K562 (cell line): Measurements from ENCODE around the gene RAI14. TPM values are rescaled to one million over a fixed set of nuclear protein-coding genes. Genes with fewer than 3 reads are reported as not detected.

Experiments
- ATAC-seq: fragments of 200-7000 bp; cut with Tn5 transposase; 3 replicates; pipeline ENCODE4 v1.9.1; 2020; ENCODE audit warnings: moderate library complexity
- BruUV-seq: library from RNA; stranded (reverse); fragments of 400-500 nt; replicated peaks from 2 replicates; lab custom pipeline; 2021; lab: Mats Ljungman, UMichigan
- CTCF ChIA-PET: fragments of 300-600 bp; formaldehyde crosslinking; extraction: SDS; loops from one replicate; lab custom pipeline; 2021; ENCODE audit warnings: low intra/inter-chr PET ratio; lab: Yijun Ruan, JAX
- POLR2A ChIA-PET: fragments of 300-600, 350-650 bp; sonication (Branson Sonifier 250); formaldehyde crosslinking; extraction: SDS; loops from one replicate; lab custom pipeline; 2021; ENCODE audit warnings: antibody characterized with exemption, inconsistent platforms; lab: Yijun Ruan, JAX
- DNase-seq, 4 experiments: peaks; one replicate each; pipeline versions ENCODE4 v3.0.0 to v3.0.0-alpha.2; 2011 to 2018; ENCODE audit warnings: low spot score in 3 of 4, mixed read lengths in 3 of 4; ENCODE audit errors: extremely low read depth in 1 of 4
- FAIRE-seq: peaks from 2 replicates; lab custom pipeline; 2011; peaks lifted over from hg19 to GRCh38; lab: Jason Lieb, UNC
- H2AFZ ChIP-seq: 2 replicates; pipeline ENCODE4 v1.6.0; 2011; ENCODE audit warnings: low read depth, low read length, control low read depth, inconsistent platforms
- H3K27ac ChIP-seq: fragments of 200-600 bp; 3 replicates; pipeline ENCODE4 v1.8.0; 2011; ENCODE audit warnings: low read depth, mild to moderate bottlenecking, control low read depth, inconsistent platforms, low read length, moderate library complexity, mixed read lengths; ENCODE audit errors: extremely low read depth
- H3K27me3 ChIP-seq, 2 experiments: fragments of 300-600 bp in 1 of 2; 2 replicates in 1 of 2; 3 replicates in 1 of 2; pipeline versions ENCODE4 v1.6.0 to v1.8.0; 2011; ENCODE audit warnings: inconsistent platforms in 2 of 2, low read length in 2 of 2, mild to moderate bottlenecking in 1 of 2, mixed read lengths in 1 of 2, moderate library complexity in 1 of 2; ENCODE audit not compliant: control insufficient read depth in 2 of 2, insufficient read depth in 2 of 2
- H3K36me3 ChIP-seq: fragments of 300-600 bp; 3 replicates; pipeline ENCODE4 v1.8.0; 2011; ENCODE audit warnings: mild to moderate bottlenecking, low read length, inconsistent platforms; ENCODE audit not compliant: control insufficient read depth, insufficient read depth
- H3K4me1 ChIP-seq, 2 experiments: fragments of 200-600 bp in 1 of 2; replicated peaks in 1 of 2; 2 replicates in 1 of 2; 3 replicates in 1 of 2; pipeline versions ENCODE4 v1.5.1 to v1.8.0; 2011; ENCODE audit warnings: inconsistent platforms in 2 of 2, low read length in 2 of 2, mild to moderate bottlenecking in 1 of 2, mixed read lengths in 1 of 2, moderate library complexity in 1 of 2; ENCODE audit not compliant: control insufficient read depth in 2 of 2, insufficient read depth in 2 of 2
- H3K4me2 ChIP-seq: 2 replicates; pipeline ENCODE4 v1.6.1; 2011; ENCODE audit warnings: low read length, control low read depth, inconsistent platforms, mixed read lengths; ENCODE audit not compliant: insufficient read depth
- H3K4me3 ChIP-seq: fragments of 200-600 bp; sonication (generic), shearing (Covaris generic); 2 replicates; pipeline ENCODE4 v1.5.1; 2016; ENCODE audit warnings: control low read depth, inconsistent platforms
- H3K79me2 ChIP-seq: fragments of 200-600 bp; 3 replicates; pipeline ENCODE4 v1.8.0; 2011; ENCODE audit warnings: low read length, inconsistent platforms; ENCODE audit not compliant: control insufficient read depth, insufficient read depth
- H3K9ac ChIP-seq, 2 experiments: 2 replicates each; pipeline versions ENCODE4 v1.6.0 to v1.6.1; 2011; ENCODE audit warnings: low read depth in 2 of 2, low read length in 2 of 2, control low read depth in 1 of 2, inconsistent platforms in 1 of 2, mild to moderate bottlenecking in 1 of 2, mixed read lengths in 1 of 2; ENCODE audit not compliant: insufficient read depth in 1 of 2
- H3K9me1 ChIP-seq: one replicate; pipeline ENCODE4 v1.6.0; 2011; ENCODE audit warnings: inconsistent platforms, mild to moderate bottlenecking, low read length, moderate library complexity; ENCODE audit not compliant: control insufficient read depth, insufficient read depth
- H3K9me3 ChIP-seq: replicated peaks from 2 replicates; pipeline ENCODE4 v1.5.1; 2011; ENCODE audit warnings: low read depth, low read length, inconsistent platforms; ENCODE audit not compliant: control insufficient read depth, insufficient read depth
- H4K20me1 ChIP-seq: replicated peaks from 2 replicates; pipeline ENCODE4 v1.6.1; 2011; ENCODE audit warnings: low read length, inconsistent platforms, mixed read lengths; ENCODE audit not compliant: control insufficient read depth, insufficient read depth
- CBX2 ChIP-seq: fragments of 200-600 bp; sonication (generic); IDR thresholded peaks from one replicate; pipeline ENCODE4 v1.6.1; 2012; ENCODE audit warnings: mild to moderate bottlenecking, low read length, inconsistent platforms; ENCODE audit not compliant: insufficient read depth, poor library complexity, severe bottlenecking
- CCNT2 ChIP-seq: IDR thresholded peaks from 2 replicates; pipeline ENCODE4 v1.6.1; 2011; ENCODE audit warnings: borderline replicate concordance, low read depth, mild to moderate bottlenecking, moderate library complexity, mixed read lengths, low read length; ENCODE audit not compliant: insufficient read length; ENCODE audit errors: extremely low read depth
- KDM2B ChIP-seq: fragments of 250-450 bp; sonication (Bioruptor Pico); IDR thresholded peaks from 2 replicates; pipeline ENCODE4 v1.8.0; 2021; ENCODE audit warnings: mild to moderate bottlenecking, moderate library complexity
- MAFF ChIP-seq: IDR thresholded peaks from 2 replicates; pipeline ENCODE4 v1.6.1; 2012; ENCODE audit warnings: low read length, improper control_type of control experiment
- NFE2 ChIP-seq: IDR thresholded peaks from 2 replicates; pipeline ENCODE4 v1.6.1; 2014; ENCODE audit warnings: antibody characterized with exemption, low read depth
- NFE2L1 ChIP-seq: fragments of 450-650 bp; IDR thresholded peaks from 2 replicates; pipeline ENCODE4 v1.6.1; 2016; ENCODE audit warnings: missing genetic modification characterization, low read depth, mild to moderate bottlenecking, missing compliant biosample characterization, moderate library complexity, borderline replicate concordance
- RAD51 ChIP-seq: fragments of 450-650 bp; IDR thresholded peaks from 2 replicates; pipeline ENCODE4 v1.7.1; 2016; ENCODE audit warnings: low read depth, mild to moderate bottlenecking, borderline replicate concordance
- WGBS: fragments of 100-300 bp; shearing (Covaris generic); methylation state at CpG from one replicate; pipeline ENCODE4 v1.1.6; 2016; ENCODE audit warnings: low coverage, mixed read lengths; ENCODE audit not compliant: insufficient coverage; ENCODE audit errors: missing lambda C conversion rate; 5-methylcytosine and 5-hydroxymethylcytosine counted together
- in situ Hi-C: fragments of 300-500 bp; cut with MboI; formaldehyde crosslinking; loops from 4 replicates; pipeline ENCODE4 v1.15.0; 2018; ENCODE audit warnings: inconsistent platforms, mixed read lengths
- intact Hi-C: fragments of 100-400 bp; cut with micrococcal nuclease; formaldehyde crosslinking; loops from 2 replicates; pipeline ENCODE4 v1.14.2; 2022
- polyA plus RNA-seq, 8 experiments: library from polyadenylated mRNA; depleted of rRNA in 4 of 8; stranded (reverse) in 5 of 8; unstranded in 3 of 8; fragments of >200 nt; fragmentation: Nextera tagmentation in 2 of 8; fragmentation: Illumina TruSeq in 1 of 8; extraction: Ambion mirVana in 2 of 8; extraction: Trizol in 1 of 8; gene quantifications; 2 replicates each; pipeline versions ENCODE4 v1.2.1 to v1.2.3, GENCODE V29; 2011 to 2014; ENCODE audit warnings: inconsistent platforms in 1 of 8, missing spikeins in 1 of 8
- total RNA-seq, 7 experiments: library from RNA; depleted of rRNA in 6 of 7; stranded (reverse); fragments of >200 nt in 6 of 7; fragmentation: Illumina TruSeq in 2 of 7; extraction: Trizol in 2 of 7; gene quantifications; 2 replicates each; pipeline versions ENCODE4 v1.2.1 to v1.2.3, GENCODE V29; 2011 to 2021; ENCODE audit warnings: low replicate concordance in 1 of 7
- TF ChIP-seq, protein P1 (sequence below): fragments of 250-450 bp; sonication (Bioruptor Pico); IDR thresholded peaks from 2 replicates; pipeline ENCODE4 v1.5.0; 2022; ENCODE audit warnings: mild to moderate bottlenecking
- TF ChIP-seq, protein P2 (sequence below): fragments of 250-450 bp; sonication (Bioruptor Pico); IDR thresholded peaks from 2 replicates; pipeline ENCODE4 v1.4.0; 2020

Gene RAI14
- total and polyA plus RNA-seq, 9 of the 15 experiments (the other 6 are each of a cell fraction or from before 2014, with no cell fraction given): 11.3 to 82.5 (median 34.8) TPM

DNA sequence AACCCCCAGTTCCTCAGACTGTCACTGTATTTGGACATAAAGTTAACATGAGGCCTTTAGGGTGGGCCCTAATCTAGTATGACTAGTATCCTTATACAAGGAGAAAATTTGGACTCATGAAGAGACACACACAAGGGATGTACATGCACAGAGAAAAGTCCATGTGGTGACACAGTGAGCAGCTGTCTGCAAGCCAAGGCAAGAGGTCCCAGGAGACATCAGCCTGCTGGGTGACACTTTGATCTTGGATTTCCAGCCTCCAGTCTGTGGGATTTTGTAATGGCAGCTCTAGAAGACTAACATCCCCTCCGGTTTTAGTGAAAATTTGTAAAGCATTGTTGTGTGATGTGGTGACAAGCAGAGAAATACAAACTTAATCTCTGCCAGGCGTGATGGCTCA, 66.1 kb downstream of the RAI14 start (continued):
- TF ChIP-seq NFE2 (no peak), CCNT2 (no peak), RAD51 (no peak)

DNA sequence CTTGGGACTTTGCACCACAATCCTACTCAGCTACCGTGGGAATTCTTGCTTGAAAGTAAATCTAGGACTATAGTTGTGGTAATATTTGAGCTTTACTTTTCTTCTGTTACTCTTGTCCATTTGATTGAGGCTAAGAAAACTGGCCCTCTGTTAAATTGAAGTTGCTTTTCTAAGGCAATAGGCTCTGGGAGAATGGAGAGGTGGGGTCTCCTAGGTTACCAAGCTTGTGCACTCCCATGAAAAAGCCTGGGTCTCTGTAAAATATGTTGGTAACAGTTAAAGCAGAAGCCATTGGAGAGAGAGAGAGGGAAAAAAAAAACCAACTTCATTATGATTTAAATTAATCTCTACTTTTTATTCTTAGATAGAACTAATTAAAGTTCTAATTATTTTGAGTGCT, 68.6 kb downstream of the RAI14 start:
- Histone ChIP-seq H3K79me2 (no peaks in the 10 kb centered on the region), H3K9ac (no peak overlapping the region), H3K9me1 (no peaks in the 10 kb centered on the region), H3K27me3 (no peaks in the 10 kb centered on the region), H3K4me2 (no peak overlapping the region), H3K9me3 (no peaks in the 10 kb centered on the region), H3K27ac (no peak overlapping the region), H3K4me3 (no peak overlapping the region), H3K36me3 (no peaks in the 10 kb centered on the region), H2AFZ (no peak overlapping the region), H3K4me1 (no peaks in the 10 kb centered on the region), H4K20me1 (no peaks in the 10 kb centered on the region)
- ATAC-seq (no peak), FAIRE-seq (no peak), DNase-seq (no peak)
- ChIA-PET POLR2A (interaction anchor here (1.8 kb wide), 1 partner anchor 11 kb away, joined by 4 read pairs; no protein-coding TSS in a partner anchor), CTCF (interaction anchor here (0.6 kb wide), 1 partner anchor 250 kb away, joined by 4 read pairs; no protein-coding TSS in a partner anchor)
- in situ Hi-C loops: no loop called here
- intact Hi-C loops: no loop called here
- BruUV-seq: no TSS peak
- TF ChIP-seq MAFF (no peak), NFE2L1 (tag) (no peak), CBX2 (no peak), KDM2B (no peak)
- TF ChIP-seq, protein P1, sequence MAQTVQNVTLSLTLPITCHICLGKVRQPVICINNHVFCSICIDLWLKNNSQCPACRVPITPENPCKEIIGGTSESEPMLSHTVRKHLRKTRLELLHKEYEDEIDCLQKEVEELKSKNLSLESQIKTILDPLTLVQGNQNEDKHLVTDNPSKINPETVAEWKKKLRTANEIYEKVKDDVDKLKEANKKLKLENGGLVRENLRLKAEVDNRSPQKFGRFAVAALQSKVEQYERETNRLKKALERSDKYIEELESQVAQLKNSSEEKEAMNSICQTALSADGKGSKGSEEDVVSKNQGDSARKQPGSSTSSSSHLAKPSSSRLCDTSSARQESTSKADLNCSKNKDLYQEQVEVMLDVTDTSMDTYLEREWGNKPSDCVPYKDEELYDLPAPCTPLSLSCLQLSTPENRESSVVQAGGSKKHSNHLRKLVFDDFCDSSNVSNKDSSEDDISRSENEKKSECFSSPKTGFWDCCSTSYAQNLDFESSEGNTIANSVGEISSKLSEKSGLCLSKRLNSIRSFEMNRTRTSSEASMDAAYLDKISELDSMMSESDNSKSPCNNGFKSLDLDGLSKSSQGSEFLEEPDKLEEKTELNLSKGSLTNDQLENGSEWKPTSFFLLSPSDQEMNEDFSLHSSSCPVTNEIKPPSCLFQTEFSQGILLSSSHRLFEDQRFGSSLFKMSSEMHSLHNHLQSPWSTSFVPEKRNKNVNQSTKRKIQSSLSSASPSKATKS: no peak
- TF ChIP-seq, protein P2, sequence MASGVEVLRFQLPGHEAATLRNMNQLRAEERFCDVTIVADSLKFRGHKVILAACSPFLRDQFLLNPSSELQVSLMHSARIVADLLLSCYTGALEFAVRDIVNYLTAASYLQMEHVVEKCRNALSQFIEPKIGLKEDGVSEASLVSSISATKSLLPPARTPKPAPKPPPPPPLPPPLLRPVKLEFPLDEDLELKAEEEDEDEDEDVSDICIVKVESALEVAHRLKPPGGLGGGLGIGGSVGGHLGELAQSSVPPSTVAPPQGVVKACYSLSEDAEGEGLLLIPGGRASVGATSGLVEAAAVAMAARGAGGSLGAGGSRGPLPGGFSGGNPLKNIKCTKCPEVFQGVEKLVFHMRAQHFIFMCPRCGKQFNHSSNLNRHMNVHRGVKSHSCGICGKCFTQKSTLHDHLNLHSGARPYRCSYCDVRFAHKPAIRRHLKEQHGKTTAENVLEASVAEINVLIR (CRISPR knock-in tag): no peak
- 71% methylated on average over 1 of the region's 1 CpG for WGBS
